Measurements from ENCODE around the gene HABP4. TPM values are rescaled to one million over a fixed set of nuclear protein-coding genes. Genes with fewer than 3 reads are reported as not detected.
A peak's percentile ranks its signal among the peaks of the same experiment; 100 is the strongest.

Gene HABP4
- total and polyA plus RNA-seq, 11 donors: 17.8 to 35.7 (median 25.9) TPM

DNA sequence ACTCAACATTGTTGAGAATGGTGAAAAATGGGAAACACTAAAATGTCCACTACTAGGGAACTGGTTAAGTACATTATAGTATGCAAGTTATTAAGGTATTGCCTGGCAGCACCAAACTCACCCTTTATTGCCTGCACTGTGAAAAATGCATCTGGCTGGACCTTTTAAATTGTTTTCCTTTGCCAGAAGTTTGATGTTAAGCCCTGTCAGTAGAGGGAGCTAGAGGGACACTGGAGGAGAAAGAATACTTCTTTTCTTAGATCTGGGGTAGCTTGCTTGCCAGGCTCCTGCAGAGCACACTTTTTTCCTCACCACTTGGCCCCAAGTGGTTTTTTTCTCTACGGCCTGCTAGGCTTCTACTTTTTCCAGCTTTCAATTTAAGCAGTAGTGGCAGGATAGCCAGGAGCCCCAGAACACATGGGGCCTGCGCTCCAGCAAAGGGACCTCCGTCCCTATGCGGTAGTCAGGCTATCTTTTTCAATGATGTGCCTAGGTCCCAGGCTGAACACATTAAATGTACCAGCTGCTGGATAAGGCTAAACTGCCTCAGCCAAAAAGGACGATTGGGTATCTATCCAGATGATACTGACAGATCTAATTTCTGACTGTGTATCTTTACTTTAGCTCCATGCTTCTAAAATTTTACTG, 8.0 kb upstream of the HABP4 start:
- H3K4me3 ChIP-seq: no peak overlapping the region
- 83 to 86% (median 85%) methylated on average over 5 of the region's 5 CpGs for WGBS, 4 donors
- intact Hi-C loops (cut with DNase I): loop anchor here in 3 of 10 donors (5.0 to 10.0 kb wide), 3 partner anchors 117 to 225 kb away; no protein-coding TSS in a partner anchor
- no peak for ATAC-seq
- H3K27ac ChIP-seq: no peak overlapping the region
- DNase-seq: no peak
- H3K9me3 ChIP-seq: no peaks in the 10 kb centered on the region
- no peaks in the 10 kb centered on the region for H3K27me3 ChIP-seq
- no peaks in the 10 kb centered on the region for H3K4me1 ChIP-seq
- TF ChIP-seq, protein P1, sequence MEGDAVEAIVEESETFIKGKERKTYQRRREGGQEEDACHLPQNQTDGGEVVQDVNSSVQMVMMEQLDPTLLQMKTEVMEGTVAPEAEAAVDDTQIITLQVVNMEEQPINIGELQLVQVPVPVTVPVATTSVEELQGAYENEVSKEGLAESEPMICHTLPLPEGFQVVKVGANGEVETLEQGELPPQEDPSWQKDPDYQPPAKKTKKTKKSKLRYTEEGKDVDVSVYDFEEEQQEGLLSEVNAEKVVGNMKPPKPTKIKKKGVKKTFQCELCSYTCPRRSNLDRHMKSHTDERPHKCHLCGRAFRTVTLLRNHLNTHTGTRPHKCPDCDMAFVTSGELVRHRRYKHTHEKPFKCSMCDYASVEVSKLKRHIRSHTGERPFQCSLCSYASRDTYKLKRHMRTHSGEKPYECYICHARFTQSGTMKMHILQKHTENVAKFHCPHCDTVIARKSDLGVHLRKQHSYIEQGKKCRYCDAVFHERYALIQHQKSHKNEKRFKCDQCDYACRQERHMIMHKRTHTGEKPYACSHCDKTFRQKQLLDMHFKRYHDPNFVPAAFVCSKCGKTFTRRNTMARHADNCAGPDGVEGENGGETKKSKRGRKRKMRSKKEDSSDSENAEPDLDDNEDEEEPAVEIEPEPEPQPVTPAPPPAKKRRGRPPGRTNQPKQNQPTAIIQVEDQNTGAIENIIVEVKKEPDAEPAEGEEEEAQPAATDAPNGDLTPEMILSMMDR (IDR thresholded peaks at IDR 0.05): peak in 11 of 12 donors; percentile 18 to 49 (median 42)
- no peak for TF ChIP-seq POLR2A (IDR thresholded peaks at IDR 0.05)
- no peaks in the 10 kb centered on the region for H3K36me3 ChIP-seq

DNA sequence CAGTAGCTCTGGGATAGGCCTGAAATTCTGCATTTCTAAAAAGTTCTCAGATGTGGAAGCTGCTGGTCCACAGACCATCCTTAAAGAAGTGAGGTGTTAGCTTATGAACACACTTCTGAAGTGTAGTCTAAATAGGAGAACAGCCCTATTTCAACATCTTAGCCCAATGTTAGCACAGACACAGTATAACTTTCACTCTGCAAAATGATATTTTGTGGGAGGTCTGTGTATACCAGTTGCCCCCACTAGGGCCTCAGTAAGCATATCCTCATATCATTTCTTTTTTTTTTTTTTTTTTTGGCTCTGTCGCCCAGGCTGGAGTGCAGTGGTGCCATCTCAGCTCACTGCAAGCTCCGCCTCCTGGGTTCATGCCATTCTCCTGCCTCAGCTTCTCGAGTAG, 7.5 kb upstream of the HABP4 start:
- Histone ChIP-seq H3K4me1 (no peaks in the 10 kb centered on the region), H3K27ac (no peak overlapping the region), H3K36me3 (no peaks in the 10 kb centered on the region), H3K4me3 (no peak overlapping the region), H3K27me3 (no peaks in the 10 kb centered on the region), H3K9me3 (no peaks in the 10 kb centered on the region)
- no peak for TF ChIP-seq POLR2A (IDR thresholded peaks at IDR 0.05)
- TF ChIP-seq, protein P1 (IDR thresholded peaks at IDR 0.05): no peak
- WGBS, 4 donors: 71 to 84% (median 81%) methylated on average over 3 of the region's 3 CpGs
- no peak for ATAC-seq
- intact Hi-C loops (cut with DNase I): loop anchor here in 3 of 10 donors (5.0 to 10.0 kb wide), 3 partner anchors 118 to 225 kb away; no protein-coding TSS in a partner anchor
- no peak for DNase-seq

DNA sequence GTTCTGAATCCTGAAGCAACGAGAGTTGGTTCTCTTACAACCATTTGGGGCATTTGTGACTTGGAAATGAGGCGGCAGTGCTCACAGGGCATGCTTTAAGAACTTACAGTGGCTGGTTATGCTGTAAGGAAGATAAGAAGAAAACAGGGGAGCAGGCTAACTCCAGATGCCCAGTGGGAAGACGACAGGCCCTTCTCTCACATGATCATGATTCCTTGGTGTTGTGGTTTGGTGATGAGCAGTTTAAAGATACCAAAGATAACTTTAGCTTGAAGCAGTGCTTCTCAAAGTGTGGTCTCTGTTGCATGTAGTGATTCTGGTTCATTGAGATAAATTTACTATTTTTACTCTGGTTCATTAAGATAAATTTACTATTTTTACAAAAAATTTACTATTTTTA, 2.6 kb upstream of the HABP4 start:
- no peak for ATAC-seq
- H3K4me3 ChIP-seq: no peak overlapping the region
- intact Hi-C loops (cut with DNase I): loop anchor here in 4 of 10 donors (5.0 to 10.0 kb wide), 3 partner anchors 123 to 220 kb away; no protein-coding TSS in a partner anchor
- no peak overlapping the region for H3K27ac ChIP-seq
- TF ChIP-seq POLR2A (IDR thresholded peaks at IDR 0.05): no peak
- TF ChIP-seq, protein P1 (IDR thresholded peaks at IDR 0.05): no peak
- H3K27me3 ChIP-seq: peaks cover 0 to 8% (median 0%) of the 10 kb centered on the region in 9 donors
- H3K36me3 ChIP-seq: no peaks in the 10 kb centered on the region
- no peaks in the 10 kb centered on the region for H3K9me3 ChIP-seq
- no peak for DNase-seq
- peaks cover 0 to 19% (median 10%) of the 10 kb centered on the region in 12 donors for H3K4me1 ChIP-seq
- WGBS, 4 donors: 78 to 84% (median 82%) methylated on average over 3 of the region's 3 CpGs

DNA sequence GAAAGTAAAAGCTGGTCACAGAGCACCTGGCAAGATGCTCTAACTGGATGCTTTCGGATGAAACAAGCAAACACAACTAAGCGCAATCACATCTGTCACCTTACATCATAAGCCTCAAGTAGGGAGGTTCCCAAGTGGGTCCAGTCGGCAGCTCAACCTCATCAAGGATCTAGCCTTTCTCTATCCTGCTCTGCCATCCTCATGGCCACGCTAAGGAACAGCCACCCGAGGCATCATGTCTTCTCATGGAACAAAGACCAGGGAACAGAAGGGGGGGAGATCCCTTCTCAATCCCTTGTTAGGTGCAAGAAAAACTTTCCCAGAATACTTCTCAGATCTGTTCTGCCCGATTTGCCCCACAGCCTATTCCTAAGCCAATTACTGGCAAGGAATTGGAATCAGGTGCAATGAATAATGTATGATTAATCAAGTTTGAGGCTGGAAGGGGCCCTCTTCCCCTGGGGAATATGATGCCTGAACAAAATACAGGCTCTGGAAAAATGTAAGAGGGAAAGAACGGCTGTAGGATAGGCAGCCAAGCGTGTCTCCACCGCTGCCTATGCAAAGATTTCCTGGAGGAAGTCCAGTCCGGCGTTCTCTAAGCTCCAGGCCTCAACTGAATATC, 1.3 kb upstream of the HABP4 start:
- DNase-seq (no peak), ATAC-seq (no peak)
- no peaks in the 10 kb centered on the region for H3K36me3 ChIP-seq
- H3K4me3 ChIP-seq: no peak overlapping the region
- WGBS, 4 donors: 88 to 94% (median 91%) methylated on average over 11 of the region's 11 CpGs
- intact Hi-C loops (cut with DNase I): loop anchor here in 4 of 10 donors (2.0 to 10.0 kb wide), 4 partner anchors 30 to 219 kb away; partner anchors contain the start of gene ZNF367 (in 1 of the 4)
- peaks cover 0 to 8% (median 0%) of the 10 kb centered on the region in 9 donors for H3K27me3 ChIP-seq
- H3K9me3 ChIP-seq: no peaks in the 10 kb centered on the region
- TF ChIP-seq POLR2A (IDR thresholded peaks at IDR 0.05): no peak
- TF ChIP-seq, protein P1 (IDR thresholded peaks at IDR 0.05): no peak
- H3K27ac ChIP-seq: no peak overlapping the region
- peaks cover 0 to 27% (median 12%) of the 10 kb centered on the region in 12 donors for H3K4me1 ChIP-seq

Measured in heart left ventricle (tissue), 16 donors.